GM21717 (cell line): ENCODE data around the gene MAP3K6.

Experiments
- ATAC-seq: cut with Tn5 transposase; IDR thresholded peaks from one replicate; pipeline ENCODE4 v1.9.1; 2021; ENCODE audit warnings: mild to moderate bottlenecking, moderate library complexity; ENCODE audit not compliant: unreplicated experiment

Gene MAP3K6

GRCh38 chr1:27374362-27375086, 7.8 kb upstream of the MAP3K6 start, which contains the start of gene FCN3:
FCN3 (minus strand) TSS chr1:27374824; CDS start chr1:27374818, 6 bp downstream.
- ATAC-seq = no peak

- no peak for ATAC-seq
Measured at GRCh38 chr1:27372808-27373690, 6.3 kb upstream of the MAP3K6 start.

GRCh38 chr1:27372022-27372807, 5.5 kb upstream of the MAP3K6 start:
- ATAC-seq = no peak

GRCh38 chr1:27368869-27369582, 2.3 kb upstream of the MAP3K6 start:
- no peak for ATAC-seq

GRCh38 chr1:27367160-27367650, 444 bp upstream of the MAP3K6 start:
- no peak for ATAC-seq

GRCh38 chr1:27366113-27366410, 699 bp downstream of the MAP3K6 start:
- peak; percentile 40 for ATAC-seq

- ATAC-seq = peak; percentile 28
Measured at GRCh38 chr1:27365372-27366112, 1.2 kb downstream of the MAP3K6 start.

- ATAC-seq = no peak
Measured at GRCh38 chr1:27364696-27365371, 1.9 kb downstream of the MAP3K6 start.

- no peak for ATAC-seq
Measured at GRCh38 chr1:27363766-27364695, 2.7 kb downstream of the MAP3K6 start.

GRCh38 chr1:27361553-27361952, 5.2 kb downstream of the MAP3K6 start:
- no peak for ATAC-seq

GRCh38 chr1:27361044-27361402, 5.7 kb downstream of the MAP3K6 start:
- no peak for ATAC-seq

- no peak for ATAC-seq
Measured at GRCh38 chr1:27360159-27361043, 6.4 kb downstream of the MAP3K6 start.

GRCh38 chr1:27359822-27360158, 7.0 kb downstream of the MAP3K6 start:
- no peak for ATAC-seq

- ATAC-seq = no peak
Measured at GRCh38 chr1:27358928-27359313, 7.8 kb downstream of the MAP3K6 start.

- ATAC-seq = no peak
Measured at GRCh38 chr1:27358038-27358927, 8.5 kb downstream of the MAP3K6 start.

- no peak for ATAC-seq
Measured at GRCh38 chr1:27357281-27358037, 9.3 kb downstream of the MAP3K6 start.
